MCF 10A (cell line): ENCODE data around the gene CMTM1. TPM values are rescaled to one million over a fixed set of nuclear protein-coding genes. Genes with fewer than 3 reads are reported as not detected.

Experiments
- BruUV-seq: library from RNA; stranded (reverse); fragments of 400-500 nt; replicated peaks from 2 replicates; lab custom pipeline; 2021; lab: Mats Ljungman, UMichigan
- CTCF ChIA-PET: fragments of 300-600 bp; sonication (Branson Sonifier 250); formaldehyde crosslinking; extraction: SDS; loops from one replicate; lab custom pipeline; 2021; ENCODE audit warnings: antibody characterized with exemption, inconsistent platforms; lab: Yijun Ruan, JAX
- POLR2A ChIA-PET: fragments of 300-600, 350-650 bp; sonication (Branson Sonifier 250); formaldehyde crosslinking; extraction: SDS; loops from one replicate; lab custom pipeline; 2020; ENCODE audit warnings: antibody characterized with exemption, inconsistent platforms; lab: Yijun Ruan, JAX
- DNase-seq: peaks from one replicate; pipeline ENCODE4 v3.0.0-alpha.2; 2018; ENCODE audit not compliant: unreplicated experiment
- H3K27ac Mint-ChIP-seq: one replicate; pipeline ENCODE4 v1.8.0; 2022; ENCODE audit warnings: mild to moderate bottlenecking, low read depth, mixed read lengths; ENCODE audit not compliant: unreplicated experiment
- H3K27me3 Mint-ChIP-seq: one replicate; pipeline ENCODE4 v1.8.0; 2022; ENCODE audit warnings: mixed read lengths; ENCODE audit not compliant: insufficient read depth, unreplicated experiment
- H3K36me3 Mint-ChIP-seq: one replicate; pipeline ENCODE4 v1.8.0; 2022; ENCODE audit warnings: mild to moderate bottlenecking, moderate library complexity, mixed read lengths; ENCODE audit not compliant: insufficient read depth, unreplicated experiment
- H3K4me1 Mint-ChIP-seq: one replicate; pipeline ENCODE4 v1.8.0; 2022; ENCODE audit warnings: mixed read lengths; ENCODE audit not compliant: insufficient read depth, unreplicated experiment
- H3K4me3 Mint-ChIP-seq: one replicate; pipeline ENCODE4 v1.8.0; 2022; ENCODE audit warnings: mild to moderate bottlenecking, moderate library complexity, mixed read lengths; ENCODE audit not compliant: unreplicated experiment
- H3K9me3 Mint-ChIP-seq: one replicate; pipeline ENCODE4 v1.8.0; 2022; ENCODE audit warnings: mixed read lengths; ENCODE audit not compliant: unreplicated experiment
- CTCF ChIP-seq: fragments of 200-600 bp; IDR thresholded peaks from one replicate; pipeline ENCODE4 v1.8.0; 2022; ENCODE audit warnings: antibody characterized with exemption, mild to moderate bottlenecking; ENCODE audit not compliant: unreplicated experiment
- intact Hi-C: fragments of 100-400 bp; cut with micrococcal nuclease; formaldehyde crosslinking; loops from 2 replicates; pipeline ENCODE4 v1.14.1; 2022
- total RNA-seq: library from RNA; stranded (reverse); gene quantifications from 2 replicates; pipeline ENCODE4 v1.2.3, GENCODE V29; 2022

Gene CMTM1
- total RNA-seq, 1 experiment from 2014 or later, result 2.1 TPM

GRCh38 chr16:66617010-66617434 is 50.8 kb downstream of the CMTM1 start:
- H3K4me3 Mint-ChIP-seq, result no peak overlapping the region
- CTCF ChIA-PET, result interaction anchor here (1.1 to 4.0 kb wide), 4 partner anchors 9 to 54 kb away, joined by 4 to 24 read pairs (median 13); no protein-coding TSS in a partner anchor
- DNase-seq, result no peak
- H3K9me3 Mint-ChIP-seq, result no peaks in the 10 kb centered on the region
- H3K27ac Mint-ChIP-seq, result peak overlapping the region; percentile 75
- peaks cover 30% of the 10 kb centered on the region for H3K36me3 Mint-ChIP-seq
- peaks cover 32% of the 10 kb centered on the region for H3K4me1 Mint-ChIP-seq
- intact Hi-C loops, result no loop called here
- H3K27me3 Mint-ChIP-seq, result no peaks in the 10 kb centered on the region
- BruUV-seq, result no TSS peak
- POLR2A ChIA-PET, result interaction anchor here (0.8 to 3.4 kb wide), 8 partner anchors 9 to 208 kb away, joined by 3 to 29 read pairs (median 6); partner anchors contain the start of genes CKLF and CMTM4
- no peak for TF ChIP-seq CTCF

DNA sequence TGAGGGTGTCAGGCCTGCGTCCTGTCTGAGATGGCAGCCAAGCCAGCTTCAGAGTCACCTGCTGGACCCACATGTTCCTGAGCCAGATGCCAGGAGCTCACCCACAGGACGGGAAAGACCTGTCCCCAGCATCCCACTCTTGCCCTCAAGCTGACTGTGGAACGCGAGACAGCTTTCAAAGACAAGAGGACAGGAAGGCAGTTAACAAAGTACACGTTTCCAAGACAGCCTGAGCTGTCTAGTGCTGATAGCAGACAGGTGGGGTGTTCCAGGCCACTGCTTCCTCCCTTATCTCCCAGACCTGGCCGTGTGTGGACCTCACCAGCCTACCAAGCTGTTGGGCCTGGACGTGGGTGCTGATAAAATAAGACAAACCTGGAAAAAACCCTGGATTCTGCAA is 51.5 kb downstream of the CMTM1 start:
- ChIA-PET CTCF (interaction anchor here (0.6 to 4.0 kb wide), 10 partner anchors 10 to 255 kb away, joined by 3 to 24 read pairs (median 4); no protein-coding TSS in a partner anchor), POLR2A (interaction anchor here (0.6 to 3.4 kb wide), 15 partner anchors 9 to 244 kb away, joined by 3 to 29 read pairs (median 4); partner anchors contain the start of genes CKLF, CMTM4 and TK2)
- H3K27ac Mint-ChIP-seq, result peak overlapping the region; percentile 75
- peaks cover 32% of the 10 kb centered on the region for H3K4me1 Mint-ChIP-seq
- H3K36me3 Mint-ChIP-seq, result peaks cover 26% of the 10 kb centered on the region
- H3K4me3 Mint-ChIP-seq, result peak overlapping the region; percentile 47
- TF ChIP-seq CTCF, result no peak
- BruUV-seq, result no TSS peak
- DNase-seq, result no peak
- intact Hi-C loops, result no loop called here
- no peaks in the 10 kb centered on the region for H3K9me3 Mint-ChIP-seq
- no peaks in the 10 kb centered on the region for H3K27me3 Mint-ChIP-seq

- no peak for TF ChIP-seq CTCF
- POLR2A ChIA-PET, result interaction anchor here (0.7 to 3.4 kb wide), 20 partner anchors 8 to 211 kb away, joined by 3 to 29 read pairs (median 4); partner anchors contain the start of genes CKLF, CMTM4 and TK2
- intact Hi-C loops, result no loop called here
- BruUV-seq, result no TSS peak
- H3K27me3 Mint-ChIP-seq, result no peaks in the 10 kb centered on the region
- peaks cover 32% of the 10 kb centered on the region for H3K4me1 Mint-ChIP-seq
- H3K4me3 Mint-ChIP-seq, result peak overlapping the region; percentile 47
- peak; percentile 96 for DNase-seq
- CTCF ChIA-PET, result interaction anchor here (0.5 to 4.0 kb wide), 15 partner anchors 8 to 275 kb away, joined by 3 to 24 read pairs (median 3); no protein-coding TSS in a partner anchor
- no peaks in the 10 kb centered on the region for H3K9me3 Mint-ChIP-seq
- peaks cover 18% of the 10 kb centered on the region for H3K36me3 Mint-ChIP-seq
- H3K27ac Mint-ChIP-seq, result peak overlapping the region; percentile 75
Observed at GRCh38 chr16:66618588-66619375, 52.5 kb downstream of the CMTM1 start.
